ENCODE measurements around the gene SERINC2.

DNA sequence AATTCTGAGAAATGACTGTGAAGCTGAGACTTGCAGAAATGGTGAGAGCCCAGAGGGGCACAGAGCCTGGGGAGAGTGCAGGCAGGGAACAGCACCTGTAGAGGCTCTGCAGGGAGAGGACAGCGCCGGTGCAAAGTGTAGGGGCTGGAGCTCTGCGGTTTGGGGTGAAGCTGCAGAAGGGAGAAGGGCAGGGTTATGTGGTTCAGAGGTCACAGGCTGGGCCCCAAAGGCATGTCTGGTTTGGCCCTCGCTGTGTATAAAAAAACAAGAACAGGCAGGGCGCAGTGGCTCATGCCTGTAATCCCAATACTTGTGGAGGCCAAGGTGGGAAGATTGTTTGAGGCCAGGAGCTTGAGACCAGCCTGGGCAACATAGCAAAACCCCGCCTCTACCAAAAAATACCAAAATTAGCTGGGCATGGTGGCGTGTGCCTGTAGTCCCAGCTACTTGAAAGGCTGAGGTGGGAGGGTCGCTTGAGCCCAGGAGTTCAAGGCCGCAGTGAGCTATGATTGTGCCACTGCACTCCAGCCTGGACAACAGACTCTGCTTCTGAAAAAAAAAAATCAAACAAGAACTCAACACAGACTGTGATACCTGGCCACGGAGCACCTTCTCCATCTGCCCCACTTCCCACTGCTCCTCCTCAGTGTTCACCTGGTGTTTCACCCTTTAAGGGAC is 29.1 kb downstream of the SERINC2 start:
- no peak for TF ChIP-seq POLR2AphosphoS5 (IDR thresholded peaks at IDR 0.05; ENCODE audit: low read depth)
- TF ChIP-seq, protein P1, sequence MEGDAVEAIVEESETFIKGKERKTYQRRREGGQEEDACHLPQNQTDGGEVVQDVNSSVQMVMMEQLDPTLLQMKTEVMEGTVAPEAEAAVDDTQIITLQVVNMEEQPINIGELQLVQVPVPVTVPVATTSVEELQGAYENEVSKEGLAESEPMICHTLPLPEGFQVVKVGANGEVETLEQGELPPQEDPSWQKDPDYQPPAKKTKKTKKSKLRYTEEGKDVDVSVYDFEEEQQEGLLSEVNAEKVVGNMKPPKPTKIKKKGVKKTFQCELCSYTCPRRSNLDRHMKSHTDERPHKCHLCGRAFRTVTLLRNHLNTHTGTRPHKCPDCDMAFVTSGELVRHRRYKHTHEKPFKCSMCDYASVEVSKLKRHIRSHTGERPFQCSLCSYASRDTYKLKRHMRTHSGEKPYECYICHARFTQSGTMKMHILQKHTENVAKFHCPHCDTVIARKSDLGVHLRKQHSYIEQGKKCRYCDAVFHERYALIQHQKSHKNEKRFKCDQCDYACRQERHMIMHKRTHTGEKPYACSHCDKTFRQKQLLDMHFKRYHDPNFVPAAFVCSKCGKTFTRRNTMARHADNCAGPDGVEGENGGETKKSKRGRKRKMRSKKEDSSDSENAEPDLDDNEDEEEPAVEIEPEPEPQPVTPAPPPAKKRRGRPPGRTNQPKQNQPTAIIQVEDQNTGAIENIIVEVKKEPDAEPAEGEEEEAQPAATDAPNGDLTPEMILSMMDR (conservative IDR thresholded peaks at IDR 0.05; ENCODE audit: low read depth in 2 of 2) = no peak
- TF ChIP-seq EZH2phosphoT487 (IDR thresholded peaks at IDR 0.05; ENCODE audit: unreplicated experiment) = no peak
- TF ChIP-seq EZH2 (IDR thresholded peaks at IDR 0.05; ENCODE audit: low read depth, unreplicated experiment) = no peak
- no peak for TF ChIP-seq NANOG (IDR thresholded peaks at IDR 0.05; ENCODE audit: borderline replicate concordance)
- TF ChIP-seq, protein P2, sequence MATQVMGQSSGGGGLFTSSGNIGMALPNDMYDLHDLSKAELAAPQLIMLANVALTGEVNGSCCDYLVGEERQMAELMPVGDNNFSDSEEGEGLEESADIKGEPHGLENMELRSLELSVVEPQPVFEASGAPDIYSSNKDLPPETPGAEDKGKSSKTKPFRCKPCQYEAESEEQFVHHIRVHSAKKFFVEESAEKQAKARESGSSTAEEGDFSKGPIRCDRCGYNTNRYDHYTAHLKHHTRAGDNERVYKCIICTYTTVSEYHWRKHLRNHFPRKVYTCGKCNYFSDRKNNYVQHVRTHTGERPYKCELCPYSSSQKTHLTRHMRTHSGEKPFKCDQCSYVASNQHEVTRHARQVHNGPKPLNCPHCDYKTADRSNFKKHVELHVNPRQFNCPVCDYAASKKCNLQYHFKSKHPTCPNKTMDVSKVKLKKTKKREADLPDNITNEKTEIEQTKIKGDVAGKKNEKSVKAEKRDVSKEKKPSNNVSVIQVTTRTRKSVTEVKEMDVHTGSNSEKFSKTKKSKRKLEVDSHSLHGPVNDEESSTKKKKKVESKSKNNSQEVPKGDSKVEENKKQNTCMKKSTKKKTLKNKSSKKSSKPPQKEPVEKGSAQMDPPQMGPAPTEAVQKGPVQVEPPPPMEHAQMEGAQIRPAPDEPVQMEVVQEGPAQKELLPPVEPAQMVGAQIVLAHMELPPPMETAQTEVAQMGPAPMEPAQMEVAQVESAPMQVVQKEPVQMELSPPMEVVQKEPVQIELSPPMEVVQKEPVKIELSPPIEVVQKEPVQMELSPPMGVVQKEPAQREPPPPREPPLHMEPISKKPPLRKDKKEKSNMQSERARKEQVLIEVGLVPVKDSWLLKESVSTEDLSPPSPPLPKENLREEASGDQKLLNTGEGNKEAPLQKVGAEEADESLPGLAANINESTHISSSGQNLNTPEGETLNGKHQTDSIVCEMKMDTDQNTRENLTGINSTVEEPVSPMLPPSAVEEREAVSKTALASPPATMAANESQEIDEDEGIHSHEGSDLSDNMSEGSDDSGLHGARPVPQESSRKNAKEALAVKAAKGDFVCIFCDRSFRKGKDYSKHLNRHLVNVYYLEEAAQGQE (IDR thresholded peaks at IDR 0.05; ENCODE audit: unreplicated experiment) = no peak
- TF ChIP-seq JUNB (IDR thresholded peaks at IDR 0.05; ENCODE audit: unreplicated experiment) = no peak
- TF ChIP-seq CREB1 (CRISPR knock-in tag; IDR thresholded peaks at IDR 0.05; ENCODE audit: low read depth) = no peak
- TF ChIP-seq ZNF114 (CRISPR knock-in tag; IDR thresholded peaks at IDR 0.05) = no peak

All from GM23338 (cell line).